ENCODE measurements around the gene TMEM231. TPM values are rescaled to one million over a fixed set of nuclear protein-coding genes. Genes with fewer than 3 reads are reported as not detected.

TMEM231 gene
- total and polyA plus RNA-seq, 2 of the 8 experiments (the other 6 are each of a cell fraction or from before 2014, with no cell fraction given): 8.3 to 26.7 TPM

- no peak for TF ChIP-seq KDM4A (IDR thresholded peaks at IDR 0.05; ENCODE audit: low read depth, low read length, severe bottlenecking)
Measured at GRCh38 chr16:75532791-75533190, 23.3 kb downstream of the TMEM231 start (continued).
